Measurements from ENCODE around the gene RDH5. TPM values are rescaled to one million over a fixed set of nuclear protein-coding genes. Genes with fewer than 3 reads are reported as not detected.

RDH5 gene
- total RNA-seq, 1 donor from 2014 or later: 3.0 TPM

DNA sequence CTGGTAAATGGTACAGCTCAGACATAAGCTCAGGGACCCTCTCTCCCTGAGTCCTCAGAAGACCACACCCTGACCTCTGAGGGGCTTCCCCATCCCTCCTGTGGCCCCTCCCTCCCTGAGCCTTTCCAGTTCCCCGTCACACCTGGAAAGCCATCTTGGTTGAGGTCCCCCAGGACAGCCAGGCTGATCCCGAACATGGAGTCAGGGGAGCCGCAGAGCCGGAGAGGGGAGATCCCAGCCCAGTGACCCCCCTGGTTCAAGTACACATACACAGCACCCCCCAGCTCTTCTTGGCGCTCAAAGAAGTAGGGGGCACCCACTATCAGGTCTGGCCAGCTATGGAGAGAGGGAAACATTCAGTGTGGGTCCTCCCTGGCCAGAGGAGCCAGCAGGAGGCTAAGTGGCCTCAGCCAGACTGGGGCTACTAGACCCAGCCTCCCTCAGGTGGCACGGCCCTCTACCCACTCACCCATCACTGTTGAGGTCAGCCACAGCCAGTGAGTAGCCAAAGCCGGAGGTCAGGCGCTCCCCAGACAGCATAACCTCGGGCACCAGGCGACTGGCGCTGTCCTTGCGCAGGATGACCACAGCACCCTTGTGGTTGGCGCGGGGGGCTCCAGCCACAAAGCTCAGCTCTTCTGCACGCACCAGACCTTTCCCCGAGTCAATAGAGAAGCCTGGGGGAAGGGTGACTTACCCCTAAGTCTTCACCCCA lies 21.8 kb upstream of the RDH5 start:
- no peaks in the 10 kb centered on the region for H4K20me1 ChIP-seq (ENCODE audit: low read depth)
- H2AFZ ChIP-seq (replicated peaks): no peak overlapping the region
- no peak for TF ChIP-seq EZH2phosphoT487 (IDR thresholded peaks at IDR 0.05)
- no peak overlapping the region for H3K4me3 ChIP-seq
- no peak overlapping the region for H3K4me2 ChIP-seq
- no peaks in the 10 kb centered on the region for H3K27me3 ChIP-seq
- H3K4me1 ChIP-seq: no peaks in the 10 kb centered on the region
- Mint-ChIP-seq H3K9me3 (no peaks in the 10 kb centered on the region), H3K4me1 (peaks cover 3% of the 10 kb centered on the region), H3K27ac (no peak overlapping the region), H3K27me3 (ENCODE audit: insufficient read depth, low read depth) (peaks cover 2% of the 10 kb centered on the region), H3K4me3 (no peak overlapping the region), H3K36me3 (peaks cover 16% of the 10 kb centered on the region)
- no peaks in the 10 kb centered on the region for H3K36me3 ChIP-seq
- H3K9ac ChIP-seq: no peak overlapping the region
- H3K79me2 ChIP-seq (ENCODE audit: low read depth): no peaks in the 10 kb centered on the region
- no peaks in the 10 kb centered on the region for H3F3A ChIP-seq (ENCODE audit: low read depth)
- DNase-seq (ENCODE audit: low spot score): no peak
- no peak overlapping the region for H3K27ac ChIP-seq
- H3K9me3 ChIP-seq (ENCODE audit: low read depth): no peaks in the 10 kb centered on the region

DNA sequence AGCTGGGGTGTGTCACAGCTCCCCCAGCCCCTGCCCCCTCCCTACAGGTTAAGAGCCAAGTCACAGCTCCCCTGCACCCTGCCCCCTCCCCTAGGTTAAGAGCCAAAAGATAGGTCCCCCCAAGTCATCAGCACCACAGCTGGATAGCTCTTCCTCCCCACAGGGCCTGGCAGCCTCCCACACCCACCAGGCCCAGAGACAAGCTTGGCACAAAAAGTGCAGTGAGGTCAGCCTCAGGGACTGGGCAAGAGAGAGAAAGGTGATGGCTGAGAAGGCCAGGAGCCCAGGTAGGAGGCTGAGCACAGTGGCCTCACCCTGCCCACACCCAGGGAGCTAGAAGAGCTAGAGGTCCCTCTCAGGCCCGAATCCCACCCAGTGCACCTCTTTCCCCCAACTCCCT lies 21.2 kb upstream of the RDH5 start:
- H3K79me2 ChIP-seq (ENCODE audit: low read depth): peaks cover 5% of the 10 kb centered on the region
- no peak overlapping the region for H3K4me3 ChIP-seq
- H2AFZ ChIP-seq (replicated peaks): no peak overlapping the region
- H3K9ac ChIP-seq: no peak overlapping the region
- peaks cover 4% of the 10 kb centered on the region for H3K4me1 Mint-ChIP-seq
- H3K9me3 ChIP-seq (ENCODE audit: low read depth): no peaks in the 10 kb centered on the region
- no peak overlapping the region for H3K4me2 ChIP-seq
- H3K27ac ChIP-seq: no peak overlapping the region
- H3K4me1 ChIP-seq: no peaks in the 10 kb centered on the region
- peaks cover 14% of the 10 kb centered on the region for H3K36me3 Mint-ChIP-seq
- H3K9me3 Mint-ChIP-seq: no peaks in the 10 kb centered on the region
- no peaks in the 10 kb centered on the region for H3F3A ChIP-seq (ENCODE audit: low read depth)
- no peak overlapping the region for H3K4me3 Mint-ChIP-seq
- no peaks in the 10 kb centered on the region for H4K20me1 ChIP-seq (ENCODE audit: low read depth)
- no peak for DNase-seq (ENCODE audit: low spot score)
- no peak overlapping the region for H3K27ac Mint-ChIP-seq
- TF ChIP-seq EZH2phosphoT487 (IDR thresholded peaks at IDR 0.05) (no peak), EZH2 (IDR thresholded peaks at IDR 0.05) (no peak)
- TF ChIP-seq, protein P1, sequence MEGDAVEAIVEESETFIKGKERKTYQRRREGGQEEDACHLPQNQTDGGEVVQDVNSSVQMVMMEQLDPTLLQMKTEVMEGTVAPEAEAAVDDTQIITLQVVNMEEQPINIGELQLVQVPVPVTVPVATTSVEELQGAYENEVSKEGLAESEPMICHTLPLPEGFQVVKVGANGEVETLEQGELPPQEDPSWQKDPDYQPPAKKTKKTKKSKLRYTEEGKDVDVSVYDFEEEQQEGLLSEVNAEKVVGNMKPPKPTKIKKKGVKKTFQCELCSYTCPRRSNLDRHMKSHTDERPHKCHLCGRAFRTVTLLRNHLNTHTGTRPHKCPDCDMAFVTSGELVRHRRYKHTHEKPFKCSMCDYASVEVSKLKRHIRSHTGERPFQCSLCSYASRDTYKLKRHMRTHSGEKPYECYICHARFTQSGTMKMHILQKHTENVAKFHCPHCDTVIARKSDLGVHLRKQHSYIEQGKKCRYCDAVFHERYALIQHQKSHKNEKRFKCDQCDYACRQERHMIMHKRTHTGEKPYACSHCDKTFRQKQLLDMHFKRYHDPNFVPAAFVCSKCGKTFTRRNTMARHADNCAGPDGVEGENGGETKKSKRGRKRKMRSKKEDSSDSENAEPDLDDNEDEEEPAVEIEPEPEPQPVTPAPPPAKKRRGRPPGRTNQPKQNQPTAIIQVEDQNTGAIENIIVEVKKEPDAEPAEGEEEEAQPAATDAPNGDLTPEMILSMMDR (IDR thresholded peaks at IDR 0.05): no peak
- peaks cover under 1% of the 10 kb centered on the region for H3K27me3 Mint-ChIP-seq (ENCODE audit: insufficient read depth, low read depth)
- H3K36me3 ChIP-seq: no peaks in the 10 kb centered on the region
- no peaks in the 10 kb centered on the region for H3K27me3 ChIP-seq

DNA sequence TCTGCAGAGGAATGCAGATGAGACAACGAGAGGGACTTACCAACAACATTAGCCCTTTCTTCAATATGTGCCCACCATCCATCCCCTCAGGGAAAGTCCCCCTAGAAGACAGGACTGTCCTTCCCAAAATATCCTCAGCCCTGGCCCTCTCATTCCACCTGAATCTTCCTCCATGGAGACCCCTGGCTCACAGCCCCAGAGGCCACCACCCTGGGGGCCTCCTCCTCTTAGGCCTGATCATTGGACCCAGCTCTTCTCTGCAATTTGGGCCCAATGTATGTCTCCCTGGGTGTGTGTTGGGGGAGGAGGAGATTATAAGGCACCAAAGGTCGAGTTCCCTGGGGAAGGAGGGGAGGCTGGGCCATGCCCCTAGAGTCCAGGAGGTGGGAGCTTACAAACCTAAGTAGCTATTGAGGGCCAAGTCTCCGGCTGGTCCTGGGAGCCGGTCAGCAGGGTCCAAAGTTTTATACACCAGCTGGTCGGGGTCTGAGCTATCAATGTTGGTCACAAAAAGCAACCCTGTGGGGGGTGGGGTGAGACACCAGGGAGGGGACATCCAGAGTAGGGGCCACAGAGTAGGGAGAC lies 20.6 kb upstream of the RDH5 start:
- H3K27ac ChIP-seq: no peak overlapping the region
- H3K4me2 ChIP-seq: no peak overlapping the region
- Mint-ChIP-seq H3K4me3 (no peak overlapping the region), H3K27me3 (ENCODE audit: insufficient read depth, low read depth) (peaks cover 3% of the 10 kb centered on the region), H3K4me1 (peaks cover 10% of the 10 kb centered on the region), H3K36me3 (peaks cover 14% of the 10 kb centered on the region), H3K27ac (no peak overlapping the region), H3K9me3 (no peaks in the 10 kb centered on the region)
- no peaks in the 10 kb centered on the region for H3K9me3 ChIP-seq (ENCODE audit: low read depth)
- TF ChIP-seq, protein P1 (IDR thresholded peaks at IDR 0.05): no peak
- peaks cover 11% of the 10 kb centered on the region for H3K79me2 ChIP-seq (ENCODE audit: low read depth)
- no peak overlapping the region for H2AFZ ChIP-seq (replicated peaks)
- no peak for DNase-seq (ENCODE audit: low spot score)
- no peaks in the 10 kb centered on the region for H3F3A ChIP-seq (ENCODE audit: low read depth)
- no peaks in the 10 kb centered on the region for H3K4me1 ChIP-seq
- H3K36me3 ChIP-seq: no peaks in the 10 kb centered on the region
- H3K9ac ChIP-seq: no peak overlapping the region
- no peaks in the 10 kb centered on the region for H3K27me3 ChIP-seq
- H4K20me1 ChIP-seq (ENCODE audit: low read depth): no peaks in the 10 kb centered on the region
- H3K4me3 ChIP-seq: no peak overlapping the region

All from neural progenitor cell (in vitro differentiated cells).